B cell (primary cell): ENCODE data around the gene PPP3R2.

ENCODE experiments used
- CTCF ChIP-seq: fragments of 200-600 bp; IDR thresholded peaks from one replicate; pipeline ENCODE4 v1.8.0; 2022; ENCODE audit warnings: antibody characterized with exemption, mild to moderate bottlenecking
- EZH2 ChIP-seq: IDR thresholded peaks from 2 replicates; pipeline ENCODE4 v1.6.1; 2012; ENCODE audit warnings: borderline replicate concordance, low read depth, mild to moderate bottlenecking, moderate library complexity, low read length; ENCODE audit not compliant: insufficient read depth, poor library complexity, severe bottlenecking

- no peak for TF ChIP-seq EZH2
- no peak for TF ChIP-seq CTCF
Observed at GRCh38 chr9:101543098-101543735, 51.6 kb downstream of the PPP3R2 start.
